GM12878 (cell line): ENCODE data around the gene CNNM4.

Source experiments
- BHLHE40 ChIP-seq, 2 experiments: fragments of 450-650 bp in 1 of 2; IDR thresholded peaks; 2 replicates each; pipeline ENCODE4 v1.6.1; 2011 to 2017; ENCODE audit warnings: low read depth in 2 of 2, borderline replicate concordance in 1 of 2, improper control_type of control experiment in 1 of 2, low read length in 1 of 2, mild to moderate bottlenecking in 1 of 2
- EZH2 ChIP-seq: IDR thresholded peaks from 2 replicates; pipeline ENCODE4 v1.6.1; 2012; ENCODE audit warnings: low read depth, mild to moderate bottlenecking, control low read depth, inconsistent platforms, low read length, borderline replicate concordance; ENCODE audit not compliant: control insufficient read depth
- POLR2AphosphoS5 ChIP-seq: IDR thresholded peaks from 2 replicates; pipeline ENCODE4 v1.6.1; 2011; ENCODE audit warnings: mild to moderate bottlenecking, low read length, inconsistent platforms
- RAD21 ChIP-seq: IDR thresholded peaks from 2 replicates; pipeline ENCODE4 v1.6.1; 2011; ENCODE audit warnings: mild to moderate bottlenecking, low read depth, low read length, moderate library complexity; ENCODE audit not compliant: insufficient read depth
- RBBP5 ChIP-seq: fragments of 200-600 bp; sonication (generic); conservative IDR thresholded peaks from 2 replicates; pipeline ENCODE4 v1.6.1; 2016
- SP1 ChIP-seq: IDR thresholded peaks from one replicate; pipeline ENCODE4 v1.6.1; 2011; ENCODE audit warnings: low read depth, low read length
- ZZZ3 ChIP-seq: IDR thresholded peaks from 2 replicates; pipeline ENCODE4 v1.6.1; 2011; ENCODE audit warnings: low read depth; ENCODE audit not compliant: control insufficient read depth, insufficient read length
- TF ChIP-seq, protein P1 (sequence below), 3 experiments: IDR thresholded peaks in 2 of 3; conservative IDR thresholded peaks in 1 of 3; 2 replicates each; pipeline ENCODE4 v1.5.1; 2011; ENCODE audit warnings: low read depth in 3 of 3, low read length in 3 of 3, mild to moderate bottlenecking in 3 of 3, control low read depth in 2 of 3, moderate library complexity in 2 of 3, inconsistent platforms in 1 of 3, mixed read lengths in 1 of 3; ENCODE audit not compliant: control insufficient read depth in 2 of 3, insufficient read depth in 1 of 3; ENCODE audit errors: extremely low read depth in 1 of 3
- TF ChIP-seq, protein P2 (sequence below): fragments of 450-650 bp; IDR thresholded peaks from 2 replicates; pipeline ENCODE4 v1.6.1; 2017; ENCODE audit warnings: borderline replicate concordance

DNA sequence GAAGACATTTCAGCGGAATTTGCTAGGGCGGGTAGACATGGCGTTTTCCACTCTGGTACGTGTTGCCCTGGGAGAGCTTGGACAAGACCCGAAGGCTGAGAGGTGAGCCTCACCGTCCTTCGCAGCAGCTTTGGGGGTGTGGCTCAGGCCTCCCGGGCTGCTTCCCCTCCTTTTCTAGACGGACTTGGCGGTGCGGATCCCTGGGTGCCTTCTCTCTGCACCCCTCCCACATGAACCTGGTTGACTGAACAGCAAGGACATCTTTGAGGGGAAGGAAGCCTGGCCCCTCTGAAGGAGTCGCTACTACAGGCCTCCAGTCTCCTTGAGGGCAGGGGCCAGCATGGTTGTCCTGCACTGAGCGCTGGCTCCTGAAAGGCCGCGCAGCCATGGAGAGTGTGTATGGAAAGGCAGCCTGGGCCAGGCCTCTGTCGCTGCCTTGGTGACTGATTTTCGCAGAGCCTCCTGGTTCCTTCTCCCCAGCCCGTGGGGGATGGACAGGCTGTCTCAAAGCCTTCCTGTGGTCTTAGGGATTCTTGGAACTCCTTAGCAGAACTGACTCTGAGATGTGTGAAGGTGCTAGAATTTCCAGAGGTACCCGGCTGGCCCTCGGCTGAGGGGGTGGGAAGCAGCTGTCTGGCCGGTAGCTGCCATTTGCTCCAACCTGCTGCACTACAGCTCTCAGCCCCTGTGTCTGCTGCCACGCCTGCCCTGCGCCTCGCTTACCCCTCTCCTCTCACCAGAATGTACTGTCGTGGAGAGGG is 9.9 kb downstream of the CNNM4 start:
- TF ChIP-seq, protein P1, sequence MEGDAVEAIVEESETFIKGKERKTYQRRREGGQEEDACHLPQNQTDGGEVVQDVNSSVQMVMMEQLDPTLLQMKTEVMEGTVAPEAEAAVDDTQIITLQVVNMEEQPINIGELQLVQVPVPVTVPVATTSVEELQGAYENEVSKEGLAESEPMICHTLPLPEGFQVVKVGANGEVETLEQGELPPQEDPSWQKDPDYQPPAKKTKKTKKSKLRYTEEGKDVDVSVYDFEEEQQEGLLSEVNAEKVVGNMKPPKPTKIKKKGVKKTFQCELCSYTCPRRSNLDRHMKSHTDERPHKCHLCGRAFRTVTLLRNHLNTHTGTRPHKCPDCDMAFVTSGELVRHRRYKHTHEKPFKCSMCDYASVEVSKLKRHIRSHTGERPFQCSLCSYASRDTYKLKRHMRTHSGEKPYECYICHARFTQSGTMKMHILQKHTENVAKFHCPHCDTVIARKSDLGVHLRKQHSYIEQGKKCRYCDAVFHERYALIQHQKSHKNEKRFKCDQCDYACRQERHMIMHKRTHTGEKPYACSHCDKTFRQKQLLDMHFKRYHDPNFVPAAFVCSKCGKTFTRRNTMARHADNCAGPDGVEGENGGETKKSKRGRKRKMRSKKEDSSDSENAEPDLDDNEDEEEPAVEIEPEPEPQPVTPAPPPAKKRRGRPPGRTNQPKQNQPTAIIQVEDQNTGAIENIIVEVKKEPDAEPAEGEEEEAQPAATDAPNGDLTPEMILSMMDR (IDR thresholded peaks at IDR 0.05 in 2 of 3, conservative IDR thresholded peaks at IDR 0.05 in 1 of 3; ENCODE audit: control insufficient read depth in 2 of 3, extremely low read depth in 1 of 3, insufficient read depth in 1 of 3, low read depth in 3 of 3, low read length in 3 of 3) = no peak
- TF ChIP-seq, protein P2, sequence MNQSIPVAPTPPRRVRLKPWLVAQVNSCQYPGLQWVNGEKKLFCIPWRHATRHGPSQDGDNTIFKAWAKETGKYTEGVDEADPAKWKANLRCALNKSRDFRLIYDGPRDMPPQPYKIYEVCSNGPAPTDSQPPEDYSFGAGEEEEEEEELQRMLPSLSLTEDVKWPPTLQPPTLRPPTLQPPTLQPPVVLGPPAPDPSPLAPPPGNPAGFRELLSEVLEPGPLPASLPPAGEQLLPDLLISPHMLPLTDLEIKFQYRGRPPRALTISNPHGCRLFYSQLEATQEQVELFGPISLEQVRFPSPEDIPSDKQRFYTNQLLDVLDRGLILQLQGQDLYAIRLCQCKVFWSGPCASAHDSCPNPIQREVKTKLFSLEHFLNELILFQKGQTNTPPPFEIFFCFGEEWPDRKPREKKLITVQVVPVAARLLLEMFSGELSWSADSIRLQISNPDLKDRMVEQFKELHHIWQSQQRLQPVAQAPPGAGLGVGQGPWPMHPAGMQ = no peak
- TF ChIP-seq SP1 (no peak), ZZZ3 (no peak), RBBP5 (no peak), POLR2AphosphoS5 (no peak), RAD21 (no peak), EZH2 (no peak), BHLHE40 (IDR thresholded peaks at IDR 0.05; ENCODE audit: borderline replicate concordance in 1 of 2, low read depth in 2 of 2, low read length in 1 of 2) (no peak)
